ENCODE data around the gene MMP23B. TPM values are rescaled to one million over a fixed set of nuclear protein-coding genes. Genes with fewer than 3 reads are reported as not detected.

MMP23B gene
- total RNA-seq, 2 experiments from 2014 or later: 1.8 to 2.3 TPM

GRCh38 chr1:1677718-1678580, 46.0 kb downstream of the MMP23B start:
- peak overlapping the region; percentile 97 for H3K27ac Mint-ChIP-seq
- H3K36me3 Mint-ChIP-seq (ENCODE audit: low read depth): peaks cover 11% of the 10 kb centered on the region
- H3K4me1 Mint-ChIP-seq: peaks cover 25% of the 10 kb centered on the region
- CTCF ChIA-PET: interaction anchor here (1.1 kb wide), 1 partner anchor 12 kb away, joined by 3 read pairs; no protein-coding TSS in a partner anchor
- H3K9me3 Mint-ChIP-seq: no peaks in the 10 kb centered on the region
- peak; percentile 61 for DNase-seq
- POLR2A ChIA-PET: no interaction called here
- no peaks in the 10 kb centered on the region for H3K27me3 Mint-ChIP-seq
- H3K4me3 Mint-ChIP-seq: peak overlapping the region; percentile 76

- peak overlapping the region; percentile 76 for H3K4me3 Mint-ChIP-seq
- H3K27me3 Mint-ChIP-seq: no peaks in the 10 kb centered on the region
- ChIA-PET POLR2A (interaction anchor here (0.6 to 1.0 kb wide), 2 partner anchors 9 to 63 kb away, joined by 3 read pairs; no protein-coding TSS in a partner anchor), CTCF (interaction anchor here (1.1 kb wide), 1 partner anchor 13 kb away, joined by 3 read pairs; no protein-coding TSS in a partner anchor)
- DNase-seq: peak; percentile 37
- H3K9me3 Mint-ChIP-seq: no peaks in the 10 kb centered on the region
- peaks cover 23% of the 10 kb centered on the region for H3K4me1 Mint-ChIP-seq
- peaks cover 11% of the 10 kb centered on the region for H3K36me3 Mint-ChIP-seq (ENCODE audit: low read depth)
- peak overlapping the region; percentile 97 for H3K27ac Mint-ChIP-seq
Measured at GRCh38 chr1:1678581-1679380, 46.8 kb downstream of the MMP23B start.

DNA sequence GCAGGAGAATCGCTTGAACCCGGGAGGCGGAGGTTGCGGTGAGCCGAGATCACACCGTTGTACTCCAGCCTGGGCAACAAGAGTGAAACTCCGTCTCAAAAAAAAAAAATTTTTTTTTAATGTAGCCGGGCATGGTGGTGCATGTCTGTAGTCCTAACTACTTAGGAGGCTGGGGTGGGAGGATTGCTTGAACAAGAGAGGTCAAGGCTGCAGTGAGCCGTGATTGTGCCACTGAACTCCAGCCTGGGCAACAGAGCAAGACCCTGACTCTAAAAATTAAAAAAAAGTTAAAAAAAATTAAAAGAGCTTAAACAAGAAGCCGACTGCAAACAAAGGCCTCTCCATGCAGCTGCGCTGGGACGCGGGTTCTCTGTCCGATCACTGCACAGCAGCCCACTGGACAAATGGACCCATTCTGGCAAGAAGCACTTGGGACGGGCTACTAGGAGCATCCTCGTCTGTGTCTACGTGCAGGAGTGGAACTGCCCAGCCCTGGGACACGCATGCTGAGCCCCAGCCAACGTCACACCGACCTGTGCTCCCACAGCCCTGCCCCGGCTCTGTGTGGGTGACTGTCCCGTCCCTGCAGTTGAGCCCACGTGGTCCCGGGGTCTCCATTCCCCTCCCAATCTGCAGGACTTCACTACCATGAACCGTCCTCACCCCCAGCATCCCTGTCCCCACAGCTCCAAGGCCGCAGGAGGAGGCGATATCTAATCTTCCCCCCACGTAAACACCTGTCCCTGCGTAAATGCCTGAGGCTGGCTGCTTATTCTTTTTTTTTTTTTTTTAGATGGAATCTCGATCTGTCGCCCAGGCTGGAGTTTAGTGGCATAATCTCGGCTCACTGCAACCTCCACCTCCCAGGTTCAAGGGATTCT, 48.3 kb downstream of the MMP23B start:
- Mint-ChIP-seq H3K4me3 (no peak overlapping the region), H3K9me3 (no peaks in the 10 kb centered on the region), H3K36me3 (ENCODE audit: low read depth) (peaks cover 11% of the 10 kb centered on the region), H3K4me1 (peaks cover 23% of the 10 kb centered on the region), H3K27me3 (no peaks in the 10 kb centered on the region), H3K27ac (no peak overlapping the region)
- POLR2A ChIA-PET: interaction anchor here (0.6 kb wide), 1 partner anchor 225 kb away, joined by 4 read pairs; no protein-coding TSS in a partner anchor
- no peak for DNase-seq
- CTCF ChIA-PET: interaction anchor here (0.7 to 0.8 kb wide), 3 partner anchors 14 to 200 kb away, joined by 3 to 4 read pairs (median 3); no protein-coding TSS in a partner anchor

- Mint-ChIP-seq H3K36me3 (ENCODE audit: low read depth) (peaks cover 14% of the 10 kb centered on the region), H3K9me3 (no peaks in the 10 kb centered on the region), H3K4me1 (peaks cover 26% of the 10 kb centered on the region), H3K4me3 (no peak overlapping the region), H3K27ac (no peak overlapping the region), H3K27me3 (no peaks in the 10 kb centered on the region)
- CTCF ChIA-PET: interaction anchor here (0.7 to 0.8 kb wide), 3 partner anchors 15 to 199 kb away, joined by 3 to 4 read pairs (median 3); no protein-coding TSS in a partner anchor
- DNase-seq: no peak
- POLR2A ChIA-PET: interaction anchor here (0.6 kb wide), 1 partner anchor 225 kb away, joined by 4 read pairs; no protein-coding TSS in a partner anchor
Measured at GRCh38 chr1:1680912-1681273, 48.9 kb downstream of the MMP23B start.

DNA sequence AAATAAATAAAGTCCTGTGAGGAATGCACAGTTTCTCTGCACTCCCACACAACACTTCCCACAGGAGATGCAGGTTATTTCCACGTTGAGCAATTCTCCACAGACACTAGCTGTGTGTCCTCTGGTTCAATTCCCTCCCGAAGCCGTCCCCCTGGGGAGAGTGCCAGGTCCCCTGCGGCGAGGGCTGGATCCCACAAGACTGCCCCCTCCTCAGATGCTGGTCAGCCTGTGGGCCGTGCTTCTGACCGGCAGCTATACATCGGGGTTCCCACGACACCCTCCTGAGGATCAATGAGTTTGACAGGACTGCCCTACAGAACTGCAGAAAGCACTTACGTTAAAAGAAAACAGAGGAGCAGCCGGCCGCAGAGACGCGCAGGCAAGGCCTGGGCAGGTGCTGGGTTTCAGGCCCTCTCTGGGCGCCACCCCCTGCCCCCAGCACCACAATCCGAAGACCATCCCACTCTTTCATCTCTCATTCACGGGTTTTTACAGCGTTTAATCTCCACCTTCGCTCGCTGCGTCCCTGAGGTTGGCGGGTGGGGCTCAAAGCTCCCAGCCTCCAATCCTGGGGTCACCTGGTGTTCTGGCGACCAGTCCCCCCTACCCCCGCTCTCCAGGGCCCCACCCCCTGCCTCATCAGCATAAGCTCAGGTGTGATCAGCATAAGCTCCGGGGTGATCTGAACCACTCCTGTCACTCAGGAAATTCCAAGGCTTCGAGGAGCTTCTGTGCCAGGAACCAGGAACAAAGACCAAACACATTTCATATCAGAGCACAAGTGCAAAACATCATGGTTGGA, 51.3 kb downstream of the MMP23B start:
- ChIA-PET POLR2A (no interaction called here), CTCF (no interaction called here)
- Mint-ChIP-seq H3K4me3 (no peak overlapping the region), H3K27ac (peak overlapping the region; percentile 13), H3K4me1 (peaks cover 20% of the 10 kb centered on the region), H3K27me3 (no peaks in the 10 kb centered on the region), H3K36me3 (ENCODE audit: low read depth) (peaks cover 12% of the 10 kb centered on the region), H3K9me3 (no peaks in the 10 kb centered on the region)
- no peak for DNase-seq

Other genes with a start within 250 kb of the MMP23B start
- 100 to 1,000 TPM; 122 to 131 TPM for gene CCNL2, start 232.8 kb upstream of the MMP23B start, total RNA-seq
- 100 to 1,000 TPM in 1 of 2 experiments, 10 to 100 TPM in 1; 98.6 to 107 TPM for gene MRPL20, start 224.9 kb upstream of the MMP23B start, total RNA-seq
- not detected for gene ANKRD65, start 210.9 kb upstream of the MMP23B start, total RNA-seq
- under 1 TPM; 0.10 to 0.12 TPM for gene VWA1, start 196.5 kb upstream of the MMP23B start, total RNA-seq
- under 1 TPM; 0.17 to 0.69 TPM for gene ATAD3C, start 182.5 kb upstream of the MMP23B start, total RNA-seq
- gene ATAD3B, start 160.4 kb upstream of the MMP23B start, total RNA-seq: 10 to 100 TPM; 26.5 to 34.6 TPM
- 10 to 100 TPM; 31.9 to 32.3 TPM for gene ATAD3A, start 120.0 kb upstream of the MMP23B start, total RNA-seq
- gene TMEM240, start 91.5 kb upstream of the MMP23B start, total RNA-seq: 1 to 10 TPM; 1.2 to 1.3 TPM
- gene SSU72, start 57.3 kb upstream of the MMP23B start, total RNA-seq: 100 to 1,000 TPM; 128 to 130 TPM
- 1 to 10 TPM; 6.2 to 7.9 TPM for gene FNDC10, start 32.0 kb upstream of the MMP23B start, total RNA-seq
- gene MIB2, start 16.7 kb upstream of the MMP23B start, total RNA-seq: 10 to 100 TPM; 40.0 to 42.8 TPM
- 10 to 100 TPM; 42.0 to 44.3 TPM for gene CDK11B, start 26.8 kb downstream of the MMP23B start, total RNA-seq
- 10 to 100 TPM; 62.5 to 65.0 TPM for gene SLC35E2B, start 60.6 kb downstream of the MMP23B start, total RNA-seq
- gene CDK11A, start 92.2 kb downstream of the MMP23B start, total RNA-seq: 10 to 100 TPM; 61.4 to 81.9 TPM
- gene NADK, start 146.3 kb downstream of the MMP23B start, total RNA-seq: 10 to 100 TPM; 76.6 to 78.7 TPM

Measured in activated CD4-positive, alpha-beta T cell treated with anti-CD3 and anti-CD28 coated beads, Interleukin-2, amount 10 ng/mL, durations not matched to agents 7 days and 5 days (primary cell).